Measurements from ENCODE around the gene SLC35F3.
"Not testable (repeated sequence)": the region's sequence is repeated elsewhere in the genome, so short reads cannot be mapped to it uniquely, and the experiment has no call there.

SLC35F3 gene

GRCh38 chr1:234150892-234151291, 246.4 kb downstream of the SLC35F3 start:
- peaks cover 7% of the 10 kb centered on the region for H3K4me1 ChIP-seq (ENCODE audit: control insufficient read depth, low read depth, low read length)
- H3K4me3 ChIP-seq (ENCODE audit: low read length): no peak overlapping the region
- no peaks in the 10 kb centered on the region for H3K36me3 ChIP-seq (ENCODE audit: control insufficient read depth, low read depth, low read length)
- no peak overlapping the region for H3K9ac ChIP-seq (ENCODE audit: low read length)
- H3K27ac ChIP-seq (ENCODE audit: low read length): no peak overlapping the region
- no peaks in the 10 kb centered on the region for H3K27me3 ChIP-seq (ENCODE audit: control insufficient read depth, insufficient read depth, low read length)
- H3K9me3 ChIP-seq (ENCODE audit: control insufficient read depth, low read depth, low read length): no peaks in the 10 kb centered on the region

- H3K4me1 ChIP-seq (ENCODE audit: control insufficient read depth, low read depth, low read length); H3K27me3 ChIP-seq (ENCODE audit: control insufficient read depth, insufficient read depth, low read length); H3K9me3 ChIP-seq (ENCODE audit: control insufficient read depth, low read depth, low read length): not testable (repeated sequence)
Measured at GRCh38 chr1:234152344-234152743, 247.9 kb downstream of the SLC35F3 start.

GRCh38 chr1:234154320-234155251, 250.1 kb downstream of the SLC35F3 start:
- peaks cover 7% of the 10 kb centered on the region for H3K4me1 ChIP-seq (ENCODE audit: control insufficient read depth, low read depth, low read length)
- no peaks in the 10 kb centered on the region for H3K27me3 ChIP-seq (ENCODE audit: control insufficient read depth, insufficient read depth, low read length)
- H3K9ac ChIP-seq (ENCODE audit: low read length): no peak overlapping the region
- H3K4me3 ChIP-seq (ENCODE audit: low read length): no peak overlapping the region
- H3K9me3 ChIP-seq (ENCODE audit: control insufficient read depth, low read depth, low read length): no peaks in the 10 kb centered on the region
- no peak overlapping the region for H3K27ac ChIP-seq (ENCODE audit: low read length)
- H3K36me3 ChIP-seq (ENCODE audit: control insufficient read depth, low read depth, low read length): no peaks in the 10 kb centered on the region

More at GRCh38 chr1:234152344-234152743, 247.9 kb downstream of the SLC35F3 start:
- not testable (repeated sequence) for H3K9ac ChIP-seq (ENCODE audit: low read length); H3K27ac ChIP-seq (ENCODE audit: low read length); H3K36me3 ChIP-seq (ENCODE audit: control insufficient read depth, low read depth, low read length); H3K4me3 ChIP-seq (ENCODE audit: low read length)

- H3K36me3 ChIP-seq (ENCODE audit: control insufficient read depth, low read depth, low read length): no peaks in the 10 kb centered on the region
- H3K4me3 ChIP-seq (ENCODE audit: low read length): no peak overlapping the region
- peaks cover 11% of the 10 kb centered on the region for H3K4me1 ChIP-seq (ENCODE audit: control insufficient read depth, low read depth, low read length)
- no peak overlapping the region for H3K27ac ChIP-seq (ENCODE audit: low read length)
- no peaks in the 10 kb centered on the region for H3K9me3 ChIP-seq (ENCODE audit: control insufficient read depth, low read depth, low read length)
- no peak overlapping the region for H3K9ac ChIP-seq (ENCODE audit: low read length)
- H3K27me3 ChIP-seq (ENCODE audit: control insufficient read depth, insufficient read depth, low read length): no peaks in the 10 kb centered on the region
Measured at GRCh38 chr1:234162661-234163060, 258.2 kb downstream of the SLC35F3 start.

- no peaks in the 10 kb centered on the region for H3K27me3 ChIP-seq (ENCODE audit: control insufficient read depth, insufficient read depth, low read length)
- no peaks in the 10 kb centered on the region for H3K9me3 ChIP-seq (ENCODE audit: control insufficient read depth, low read depth, low read length)
- H3K9ac ChIP-seq (ENCODE audit: low read length): no peak overlapping the region
- no peak overlapping the region for H3K4me3 ChIP-seq (ENCODE audit: low read length)
- H3K36me3 ChIP-seq (ENCODE audit: control insufficient read depth, low read depth, low read length): no peaks in the 10 kb centered on the region
- H3K4me1 ChIP-seq (ENCODE audit: control insufficient read depth, low read depth, low read length): peaks cover 11% of the 10 kb centered on the region
- no peak overlapping the region for H3K27ac ChIP-seq (ENCODE audit: low read length)
Measured at GRCh38 chr1:234163267-234163919, 258.9 kb downstream of the SLC35F3 start.

- no peaks in the 10 kb centered on the region for H3K9me3 ChIP-seq (ENCODE audit: control insufficient read depth, low read depth, low read length)
- H3K4me1 ChIP-seq (ENCODE audit: control insufficient read depth, low read depth, low read length): peaks cover 11% of the 10 kb centered on the region
- no peak overlapping the region for H3K27ac ChIP-seq (ENCODE audit: low read length)
- H3K9ac ChIP-seq (ENCODE audit: low read length): no peak overlapping the region
- H3K27me3 ChIP-seq (ENCODE audit: control insufficient read depth, insufficient read depth, low read length): no peaks in the 10 kb centered on the region
- no peaks in the 10 kb centered on the region for H3K36me3 ChIP-seq (ENCODE audit: control insufficient read depth, low read depth, low read length)
- no peak overlapping the region for H3K4me3 ChIP-seq (ENCODE audit: low read length)
Measured at GRCh38 chr1:234164098-234164709, 259.7 kb downstream of the SLC35F3 start.

- Histone ChIP-seq H3K36me3 (ENCODE audit: control insufficient read depth, low read depth, low read length) (no peaks in the 10 kb centered on the region), H3K9ac (ENCODE audit: low read length) (no peak overlapping the region), H3K4me3 (ENCODE audit: low read length) (no peak overlapping the region), H3K27me3 (ENCODE audit: control insufficient read depth, insufficient read depth, low read length) (no peaks in the 10 kb centered on the region), H3K4me1 (ENCODE audit: control insufficient read depth, low read depth, low read length) (peaks cover 11% of the 10 kb centered on the region), H3K27ac (ENCODE audit: low read length) (no peak overlapping the region), H3K9me3 (ENCODE audit: control insufficient read depth, low read depth, low read length) (no peaks in the 10 kb centered on the region)
Measured at GRCh38 chr1:234168061-234168724, 263.7 kb downstream of the SLC35F3 start.

GRCh38 chr1:234169161-234169849, 264.8 kb downstream of the SLC35F3 start:
- H3K9me3 ChIP-seq (ENCODE audit: control insufficient read depth, low read depth, low read length): no peaks in the 10 kb centered on the region
- H3K27me3 ChIP-seq (ENCODE audit: control insufficient read depth, insufficient read depth, low read length): no peaks in the 10 kb centered on the region
- H3K4me1 ChIP-seq (ENCODE audit: control insufficient read depth, low read depth, low read length): peaks cover 5% of the 10 kb centered on the region
- no peaks in the 10 kb centered on the region for H3K36me3 ChIP-seq (ENCODE audit: control insufficient read depth, low read depth, low read length)
- H3K4me3 ChIP-seq (ENCODE audit: low read length): no peak overlapping the region
- H3K27ac ChIP-seq (ENCODE audit: low read length): no peak overlapping the region
- H3K9ac ChIP-seq (ENCODE audit: low read length): no peak overlapping the region

- Histone ChIP-seq H3K36me3 (ENCODE audit: control insufficient read depth, low read depth, low read length) (no peaks in the 10 kb centered on the region), H3K9me3 (ENCODE audit: control insufficient read depth, low read depth, low read length) (no peaks in the 10 kb centered on the region), H3K4me3 (ENCODE audit: low read length) (no peak overlapping the region), H3K27me3 (ENCODE audit: control insufficient read depth, insufficient read depth, low read length) (no peaks in the 10 kb centered on the region), H3K9ac (ENCODE audit: low read length) (no peak overlapping the region), H3K4me1 (ENCODE audit: control insufficient read depth, low read depth, low read length) (no peaks in the 10 kb centered on the region), H3K27ac (ENCODE audit: low read length) (no peak overlapping the region)
Measured at GRCh38 chr1:234170067-234170466, 265.6 kb downstream of the SLC35F3 start.

- Histone ChIP-seq H3K4me3 (ENCODE audit: low read length) (no peak overlapping the region), H3K4me1 (ENCODE audit: control insufficient read depth, low read depth, low read length) (no peaks in the 10 kb centered on the region), H3K27me3 (ENCODE audit: control insufficient read depth, insufficient read depth, low read length) (no peaks in the 10 kb centered on the region), H3K27ac (ENCODE audit: low read length) (no peak overlapping the region), H3K9me3 (ENCODE audit: control insufficient read depth, low read depth, low read length) (no peaks in the 10 kb centered on the region), H3K36me3 (ENCODE audit: control insufficient read depth, low read depth, low read length) (no peaks in the 10 kb centered on the region), H3K9ac (ENCODE audit: low read length) (no peak overlapping the region)
Measured at GRCh38 chr1:234170622-234171021, 266.1 kb downstream of the SLC35F3 start.

GRCh38 chr1:234173968-234174367, 269.5 kb downstream of the SLC35F3 start:
- H3K36me3 ChIP-seq (ENCODE audit: control insufficient read depth, low read depth, low read length): no peaks in the 10 kb centered on the region
- no peak overlapping the region for H3K4me3 ChIP-seq (ENCODE audit: low read length)
- H3K9me3 ChIP-seq (ENCODE audit: control insufficient read depth, low read depth, low read length): no peaks in the 10 kb centered on the region
- H3K9ac ChIP-seq (ENCODE audit: low read length): no peak overlapping the region
- no peak overlapping the region for H3K27ac ChIP-seq (ENCODE audit: low read length)
- no peaks in the 10 kb centered on the region for H3K4me1 ChIP-seq (ENCODE audit: control insufficient read depth, low read depth, low read length)
- H3K27me3 ChIP-seq (ENCODE audit: control insufficient read depth, insufficient read depth, low read length): no peaks in the 10 kb centered on the region
